Measurements from ENCODE around the gene RNF214.

Gene RNF214

DNA sequence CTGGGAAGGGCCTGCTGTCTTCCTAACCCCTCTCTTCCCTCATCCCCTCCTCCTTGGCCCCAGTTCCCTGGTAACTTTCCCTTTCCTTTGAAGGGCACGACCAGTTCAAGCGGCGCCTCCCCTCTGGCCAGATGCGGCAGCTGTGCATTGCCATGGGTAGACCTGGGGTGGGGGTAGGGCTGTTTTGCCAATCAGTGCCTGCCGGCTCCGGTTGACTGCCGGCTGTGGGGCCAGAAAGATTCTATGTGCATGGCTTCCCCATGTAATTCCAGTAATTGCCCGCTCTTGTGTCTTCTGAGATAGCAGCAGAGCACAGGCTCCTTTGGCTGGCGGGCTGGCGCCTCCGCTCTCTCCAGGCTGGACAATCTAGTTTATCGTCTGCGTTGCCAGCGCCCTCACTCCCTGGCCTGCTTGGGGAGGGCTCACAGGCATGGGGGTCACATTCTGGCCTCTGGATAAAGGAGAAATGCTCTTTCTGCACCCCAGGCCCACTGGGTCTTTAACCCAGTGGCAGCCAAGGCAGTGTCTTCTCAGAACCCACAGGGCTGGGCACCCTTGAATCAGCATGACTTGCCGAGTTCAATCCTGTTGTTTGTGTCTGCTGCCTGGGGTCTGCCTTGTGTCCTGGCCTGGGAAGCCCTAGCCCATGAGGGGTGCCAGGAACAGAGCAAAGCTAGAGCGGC is 44.5 kb upstream of the RNF214 start:
- no peak overlapping the region for H3K4me3 ChIP-seq (ENCODE audit: low read length)
- no peak for DNase-seq (ENCODE audit: low read depth)
- TF ChIP-seq, protein P1, sequence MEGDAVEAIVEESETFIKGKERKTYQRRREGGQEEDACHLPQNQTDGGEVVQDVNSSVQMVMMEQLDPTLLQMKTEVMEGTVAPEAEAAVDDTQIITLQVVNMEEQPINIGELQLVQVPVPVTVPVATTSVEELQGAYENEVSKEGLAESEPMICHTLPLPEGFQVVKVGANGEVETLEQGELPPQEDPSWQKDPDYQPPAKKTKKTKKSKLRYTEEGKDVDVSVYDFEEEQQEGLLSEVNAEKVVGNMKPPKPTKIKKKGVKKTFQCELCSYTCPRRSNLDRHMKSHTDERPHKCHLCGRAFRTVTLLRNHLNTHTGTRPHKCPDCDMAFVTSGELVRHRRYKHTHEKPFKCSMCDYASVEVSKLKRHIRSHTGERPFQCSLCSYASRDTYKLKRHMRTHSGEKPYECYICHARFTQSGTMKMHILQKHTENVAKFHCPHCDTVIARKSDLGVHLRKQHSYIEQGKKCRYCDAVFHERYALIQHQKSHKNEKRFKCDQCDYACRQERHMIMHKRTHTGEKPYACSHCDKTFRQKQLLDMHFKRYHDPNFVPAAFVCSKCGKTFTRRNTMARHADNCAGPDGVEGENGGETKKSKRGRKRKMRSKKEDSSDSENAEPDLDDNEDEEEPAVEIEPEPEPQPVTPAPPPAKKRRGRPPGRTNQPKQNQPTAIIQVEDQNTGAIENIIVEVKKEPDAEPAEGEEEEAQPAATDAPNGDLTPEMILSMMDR (conservative IDR thresholded peaks at IDR 0.05; ENCODE audit: low read depth, low read length), result no peak

DNA sequence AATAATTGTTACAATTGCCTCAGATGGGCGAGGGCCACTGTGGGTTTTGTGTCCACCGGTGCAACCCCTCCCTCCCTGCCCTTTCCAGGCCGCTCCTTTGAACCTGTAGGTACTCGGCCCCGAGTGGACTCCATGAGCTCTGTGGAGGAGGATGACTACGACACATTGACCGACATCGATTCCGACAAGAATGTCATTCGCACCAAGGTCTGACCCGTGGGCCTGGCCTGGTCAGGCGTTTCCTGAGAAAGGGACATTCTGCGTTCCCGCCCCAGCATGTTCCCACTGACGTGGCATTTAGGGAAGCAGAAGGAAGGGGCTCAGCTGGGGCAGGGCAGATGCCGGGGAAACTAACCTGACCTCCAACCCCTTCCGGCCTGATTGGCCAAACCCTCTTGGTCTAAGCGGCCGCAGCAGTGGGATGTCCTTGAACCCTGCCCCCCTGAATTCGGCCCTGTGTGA is 43.8 kb upstream of the RNF214 start:
- no peak for DNase-seq (ENCODE audit: low read depth)
- TF ChIP-seq, protein P1 (conservative IDR thresholded peaks at IDR 0.05; ENCODE audit: low read depth, low read length), result no peak
- no peak overlapping the region for H3K4me3 ChIP-seq (ENCODE audit: low read length)

DNA sequence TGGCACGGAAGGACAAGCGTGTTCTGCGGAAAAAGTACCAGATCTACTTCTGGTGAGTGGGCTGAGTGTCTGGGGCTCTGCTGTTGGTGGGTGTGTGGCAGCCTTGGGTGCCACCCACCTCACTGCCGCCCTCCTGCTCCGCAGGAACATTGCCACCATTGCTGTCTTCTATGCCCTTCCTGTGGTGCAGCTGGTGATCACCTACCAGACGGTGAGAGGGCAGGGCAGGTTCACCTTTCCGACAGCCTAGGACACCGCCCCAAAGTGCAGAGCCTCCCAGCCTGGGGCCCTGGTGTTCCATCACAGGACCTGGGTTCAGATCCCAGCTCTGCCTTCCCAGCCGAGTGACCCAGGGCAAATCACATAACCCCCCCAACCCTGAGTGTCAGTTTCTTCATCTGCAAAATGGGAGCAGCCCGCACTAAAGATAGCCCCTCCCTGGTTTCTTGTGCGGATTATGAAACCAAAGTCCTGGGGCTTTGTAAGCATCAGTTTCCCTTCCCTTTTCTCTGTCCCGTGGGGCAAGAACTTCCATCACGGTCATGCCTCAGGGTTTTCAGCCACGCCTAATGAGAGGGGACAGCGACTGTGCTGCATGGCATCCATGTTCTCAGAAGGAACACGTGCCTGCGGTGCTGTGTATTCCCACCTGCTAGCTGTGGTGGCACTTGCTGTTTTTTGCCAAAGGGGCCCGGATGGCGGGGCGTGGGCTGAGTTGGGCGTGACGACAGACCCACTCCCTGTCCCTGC is 43.1 kb upstream of the RNF214 start:
- no peak overlapping the region for H3K4me3 ChIP-seq (ENCODE audit: low read length)
- no peak for DNase-seq (ENCODE audit: low read depth)
- TF ChIP-seq, protein P1 (conservative IDR thresholded peaks at IDR 0.05; ENCODE audit: low read depth, low read length), result no peak

DNA sequence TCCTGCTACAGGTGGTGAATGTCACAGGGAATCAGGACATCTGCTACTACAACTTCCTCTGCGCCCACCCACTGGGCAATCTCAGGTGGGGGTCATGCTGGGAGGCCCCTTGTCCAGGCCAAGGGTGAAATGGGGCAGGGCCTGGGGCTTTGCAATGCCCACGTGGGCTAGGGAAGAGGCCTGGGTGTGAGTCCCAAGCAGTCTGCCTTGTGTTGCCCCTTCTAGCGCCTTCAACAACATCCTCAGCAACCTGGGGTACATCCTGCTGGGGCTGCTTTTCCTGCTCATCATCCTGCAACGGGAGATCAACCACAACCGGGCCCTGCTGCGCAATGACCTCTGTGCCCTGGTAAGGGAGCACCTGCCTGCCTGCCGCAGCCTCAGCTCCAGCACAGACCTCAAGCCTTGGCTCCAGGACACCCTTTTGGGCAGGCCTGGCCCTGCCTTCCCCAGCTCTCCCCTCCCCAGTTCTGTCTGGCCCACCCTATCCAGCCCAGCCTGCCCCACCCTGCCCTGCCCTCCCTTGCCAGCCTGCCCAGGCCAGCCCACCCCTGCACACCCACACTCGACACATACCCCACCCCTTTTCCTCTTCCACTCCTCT is 42.4 kb upstream of the RNF214 start:
- TF ChIP-seq, protein P1 (conservative IDR thresholded peaks at IDR 0.05; ENCODE audit: low read depth, low read length), result no peak
- no peak for DNase-seq (ENCODE audit: low read depth)
- no peak overlapping the region for H3K4me3 ChIP-seq (ENCODE audit: low read length)

DNA sequence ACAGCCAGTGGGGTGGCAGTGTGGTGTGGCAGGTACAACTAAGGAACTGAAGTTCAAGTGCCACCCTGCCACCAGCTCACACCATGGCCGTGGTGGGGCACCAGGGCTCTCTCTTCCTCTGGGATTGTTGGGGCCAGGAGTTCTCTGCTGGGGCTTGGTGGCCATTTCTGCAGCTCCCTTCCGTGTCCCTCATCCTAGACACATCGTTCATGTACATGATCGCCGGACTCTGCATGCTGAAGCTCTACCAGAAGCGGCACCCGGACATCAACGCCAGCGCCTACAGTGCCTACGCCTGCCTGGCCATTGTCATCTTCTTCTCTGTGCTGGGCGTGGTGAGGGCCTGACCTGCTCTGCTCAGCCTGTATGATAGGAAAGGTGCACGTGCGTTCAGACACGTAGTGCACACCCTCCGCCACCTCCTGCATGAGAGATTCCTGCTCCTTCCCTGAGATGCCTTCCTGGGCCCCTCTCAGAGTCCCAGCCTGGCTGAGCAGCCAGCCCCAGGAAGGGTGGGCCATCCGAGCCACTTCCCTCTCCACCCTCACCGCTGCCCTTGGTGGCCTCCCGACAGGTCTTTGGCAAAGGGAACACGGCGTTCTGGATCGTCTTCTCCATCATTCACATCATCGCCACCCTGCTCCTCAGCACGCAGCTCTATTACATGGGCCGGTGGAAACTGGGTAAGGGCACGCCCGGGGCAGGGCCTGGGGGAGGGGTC is 40.6 kb upstream of the RNF214 start:
- H3K4me3 ChIP-seq (ENCODE audit: low read length), result no peak overlapping the region
- DNase-seq (ENCODE audit: low read depth), result no peak
- TF ChIP-seq, protein P1 (conservative IDR thresholded peaks at IDR 0.05; ENCODE audit: low read depth, low read length), result no peak

DNA sequence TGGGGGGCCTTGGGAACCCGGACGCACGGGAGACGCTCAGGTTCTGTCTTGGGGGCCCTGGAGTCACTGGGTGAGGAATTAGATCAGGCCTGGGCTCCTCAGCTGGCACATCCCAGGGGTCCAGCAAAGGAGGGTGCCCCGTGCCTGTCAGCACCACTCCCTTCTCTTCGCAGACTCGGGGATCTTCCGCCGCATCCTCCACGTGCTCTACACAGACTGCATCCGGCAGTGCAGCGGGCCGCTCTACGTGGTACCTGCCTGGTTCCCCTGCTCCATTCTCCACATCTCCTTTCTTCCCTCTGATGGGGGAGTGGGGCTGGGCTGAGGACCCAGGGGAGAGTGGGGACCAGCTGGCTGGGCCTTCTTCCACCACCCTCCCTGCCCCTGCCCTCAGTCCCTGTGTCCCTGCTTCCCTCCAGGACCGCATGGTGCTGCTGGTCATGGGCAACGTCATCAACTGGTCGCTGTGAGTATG is 40.0 kb upstream of the RNF214 start:
- no peak for DNase-seq (ENCODE audit: low read depth)
- H3K4me3 ChIP-seq (ENCODE audit: low read length), result no peak overlapping the region
- TF ChIP-seq, protein P1 (conservative IDR thresholded peaks at IDR 0.05; ENCODE audit: low read depth, low read length), result no peak
